SIG-M5 (cell line): Measurements from ENCODE around the gene CCN5.
"Not testable (repeated sequence)": the region's sequence is repeated elsewhere in the genome, so short reads cannot be mapped to it uniquely, and the experiment has no call there.

Source experiments
- DNase-seq: peaks from one replicate; lab custom pipeline; 2025; lab: John Stamatoyannopoulos, UW

The CCN5 gene

GRCh38 chr20:44758247-44759101 lies 43.3 kb downstream of the CCN5 start:
- no peak for DNase-seq

- no peak for DNase-seq
Observed at GRCh38 chr20:44759595-44759994, 44.4 kb downstream of the CCN5 start.

DNA sequence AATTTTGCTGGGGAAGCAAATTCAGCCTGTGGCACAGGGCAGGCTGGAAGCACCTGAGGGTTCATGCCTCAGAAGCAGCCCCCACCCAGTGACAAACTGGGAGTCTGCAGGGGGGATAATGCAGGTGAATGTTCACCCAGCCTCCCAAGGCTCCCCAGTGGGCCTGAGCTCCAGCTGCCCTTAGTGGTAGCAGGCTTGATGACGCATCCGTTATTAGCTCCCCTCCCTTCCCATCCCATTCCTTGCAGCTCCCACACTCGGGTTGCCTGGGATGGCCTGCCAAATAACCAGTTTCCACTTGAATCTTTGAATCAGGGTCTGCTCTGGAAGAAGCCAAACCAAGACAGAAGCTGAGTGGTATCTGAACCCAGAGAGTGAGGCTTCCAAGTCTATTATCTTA lies 46.3 kb downstream of the CCN5 start:
- no peak for DNase-seq

DNA sequence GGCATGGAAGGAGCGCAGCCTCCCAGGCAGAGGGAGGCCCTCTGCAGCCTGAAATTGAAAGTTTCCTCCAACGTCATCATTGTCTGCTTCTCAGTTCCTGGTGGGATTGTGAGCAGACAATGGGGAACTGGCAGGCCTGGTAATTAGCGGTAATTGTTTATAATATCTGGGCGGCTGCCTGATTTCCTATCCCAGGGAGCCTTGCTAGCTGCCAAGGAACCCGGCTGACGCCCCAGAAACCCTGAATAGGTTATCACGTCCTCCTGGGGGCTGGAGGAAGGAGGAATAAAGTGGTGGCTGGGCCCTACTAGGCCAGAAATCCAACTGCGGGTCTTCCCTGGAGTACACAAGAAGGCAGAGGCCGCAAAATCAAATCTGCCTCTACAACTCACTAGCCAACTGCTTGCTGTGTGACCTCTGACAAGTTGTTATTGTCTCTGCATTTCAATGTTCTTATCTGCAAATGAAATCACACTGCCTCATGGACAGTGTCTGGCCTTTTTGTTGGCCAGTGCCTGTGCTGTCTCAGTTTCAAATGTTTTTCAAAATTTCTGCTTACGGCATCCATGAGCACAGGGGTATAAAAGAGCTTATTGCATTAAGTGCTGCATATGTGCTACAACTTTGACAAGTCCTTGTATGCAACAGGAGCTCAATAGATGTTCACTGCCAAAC lies 47.4 kb downstream of the CCN5 start:
- DNase-seq: no peak

- not testable (repeated sequence) for DNase-seq
Observed at GRCh38 chr20:44763798-44764197, 48.6 kb downstream of the CCN5 start.

DNA sequence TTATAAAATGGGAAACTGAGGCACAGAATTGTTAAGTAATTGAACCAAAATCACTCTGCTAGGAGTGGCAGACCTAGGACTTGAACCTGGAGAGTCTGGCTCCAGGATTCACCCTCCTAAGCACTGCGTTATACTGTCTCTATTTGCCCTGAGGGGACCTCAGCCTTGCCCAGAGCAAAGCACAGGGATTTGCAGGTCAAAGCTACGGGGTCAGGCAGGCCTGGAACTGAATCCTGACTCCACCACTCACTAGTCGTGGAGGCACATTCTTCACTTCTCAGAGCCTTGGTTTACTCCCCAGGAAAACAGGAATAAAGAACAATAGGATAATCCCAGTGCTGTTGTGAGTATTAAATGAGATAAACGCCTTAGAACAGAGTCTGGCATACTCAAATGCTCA lies 49.9 kb downstream of the CCN5 start:
- no peak for DNase-seq

DNA sequence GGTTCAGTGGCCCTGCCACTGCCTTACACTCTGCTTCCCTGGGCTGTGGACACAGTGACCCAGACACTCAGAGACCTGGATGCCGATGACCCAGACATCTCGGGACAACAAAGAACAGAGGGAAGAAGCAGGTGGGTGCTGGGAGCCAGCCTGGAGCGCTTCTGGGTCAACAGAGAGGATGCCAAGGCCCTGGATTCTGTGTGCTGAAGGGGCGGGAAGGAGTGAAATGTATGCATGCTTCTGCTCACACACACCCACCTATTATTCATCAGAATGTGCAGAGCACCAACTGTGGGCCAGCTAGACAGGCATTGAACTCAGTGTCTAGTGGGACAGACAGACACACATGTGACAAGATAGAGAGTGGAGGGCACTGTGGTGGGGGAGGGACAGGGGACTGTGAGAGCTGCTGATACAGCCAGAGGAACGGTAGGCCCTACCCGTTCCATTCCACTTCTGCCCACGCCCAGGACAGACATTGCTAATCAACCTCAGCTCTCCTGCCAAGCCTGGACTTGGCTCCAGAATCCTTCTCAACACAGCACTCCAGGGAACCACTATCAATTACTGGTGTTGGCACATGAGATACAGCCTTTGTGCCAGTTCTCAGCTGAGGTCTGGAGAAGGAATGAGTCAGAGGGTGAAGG lies 50.7 kb downstream of the CCN5 start:
- no peak for DNase-seq

- DNase-seq: no peak
Observed at GRCh38 chr20:44768256-44768655, 53.1 kb downstream of the CCN5 start.

DNA sequence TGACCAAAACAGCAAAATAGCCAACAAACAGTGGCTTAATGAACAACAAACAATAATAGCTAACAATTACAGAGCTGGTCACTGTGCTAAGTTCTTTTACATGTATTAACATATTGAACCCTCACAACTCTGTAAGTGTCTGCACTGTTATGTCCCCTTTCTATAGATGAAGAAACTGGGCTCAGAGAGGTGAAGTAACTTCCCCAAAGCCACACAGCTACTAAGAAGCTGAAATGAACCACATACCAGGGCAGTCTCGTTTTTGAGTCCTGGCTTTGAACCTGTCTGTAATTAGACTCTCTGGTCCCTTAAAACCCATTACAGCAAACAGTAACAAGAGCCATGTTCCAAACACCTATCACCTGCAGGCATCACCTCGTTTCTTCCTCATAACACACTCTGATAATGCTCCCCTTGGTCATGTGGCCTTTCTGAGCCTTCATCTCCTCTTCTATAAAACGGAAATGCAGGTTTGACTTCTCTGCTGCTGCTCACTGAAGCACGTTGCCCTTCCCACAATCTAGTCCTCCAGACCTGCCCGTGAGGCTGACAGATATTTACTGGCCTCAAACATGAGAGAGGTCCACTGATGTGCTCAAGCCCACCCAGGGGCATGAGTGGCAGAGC lies 53.8 kb downstream of the CCN5 start:
- DNase-seq: no peak

- no peak for DNase-seq
Observed at GRCh38 chr20:44769481-44769863, 54.3 kb downstream of the CCN5 start.

DNA sequence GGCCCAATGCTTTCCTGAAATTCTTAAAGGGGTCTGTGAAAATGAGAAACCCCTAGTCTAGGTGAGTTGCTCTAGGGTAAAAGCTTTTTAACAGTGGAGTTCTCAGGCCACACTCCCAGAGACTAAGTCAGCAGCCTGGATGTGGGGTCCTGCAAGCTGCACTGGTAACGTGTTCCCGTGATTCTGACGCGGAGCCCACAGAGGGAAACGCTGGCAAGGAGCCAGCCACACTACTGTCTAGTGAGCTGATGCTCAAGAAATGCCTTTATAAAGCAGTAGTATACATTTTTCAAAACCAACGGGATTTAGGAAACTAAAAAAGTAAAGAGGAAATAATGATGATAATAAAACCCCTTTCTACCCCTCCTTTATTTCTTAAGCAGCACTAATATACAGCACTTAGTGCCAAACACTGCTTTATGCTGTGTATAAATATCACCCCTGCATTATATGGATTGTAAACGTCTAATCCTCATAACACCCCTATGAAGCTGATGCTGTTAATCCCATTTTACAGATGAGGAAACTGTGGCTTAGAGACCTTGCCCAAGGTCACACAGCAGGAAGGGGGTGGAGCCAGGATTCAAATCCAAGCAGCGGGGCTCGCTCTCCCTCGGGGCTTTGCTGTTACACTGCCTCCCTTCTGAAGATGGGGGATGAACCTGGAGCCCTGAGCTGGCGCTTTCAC lies 55.5 kb downstream of the CCN5 start:
- DNase-seq: no peak

DNA sequence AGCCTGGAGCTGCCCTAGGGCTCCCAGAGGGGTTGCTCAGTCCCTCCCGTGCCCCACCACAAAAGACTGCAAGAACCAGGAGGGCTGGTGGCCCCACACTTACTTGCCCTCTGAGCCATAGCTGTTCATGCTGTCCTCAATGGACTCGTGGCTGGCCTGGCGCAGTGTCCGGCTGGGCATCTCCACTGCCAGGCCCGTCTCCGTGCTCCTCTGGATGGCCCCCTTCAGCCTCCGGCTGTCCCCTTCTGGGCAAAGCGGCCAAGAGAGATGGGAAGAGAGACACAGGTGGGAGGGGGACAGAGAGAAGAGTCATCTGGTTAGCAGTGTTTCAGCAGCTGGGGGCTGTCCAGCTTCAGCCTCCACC lies 56.0 kb downstream of the CCN5 start:
- no peak for DNase-seq

DNA sequence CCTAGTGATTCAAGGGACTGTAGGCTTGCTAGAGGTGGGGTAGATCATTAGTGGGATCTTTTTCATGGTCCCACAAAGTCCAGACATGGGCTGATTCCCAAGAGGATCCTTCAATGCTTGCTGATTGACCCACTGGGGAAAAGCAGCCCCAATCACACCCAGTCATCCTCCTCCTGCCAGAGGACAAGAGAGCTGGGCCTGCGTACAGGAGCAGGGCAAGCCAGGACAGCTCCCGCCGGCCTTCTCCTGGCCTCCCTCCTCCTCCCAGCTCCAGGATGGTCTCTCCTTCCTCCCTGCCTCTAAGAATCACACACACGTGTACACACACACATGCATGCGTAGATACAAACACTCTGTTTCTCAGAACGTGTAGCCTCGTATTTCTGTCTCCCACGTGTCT lies 57.5 kb downstream of the CCN5 start:
- DNase-seq: no peak

- DNase-seq: no peak
Observed at GRCh38 chr20:44773070-44773829, 58.1 kb downstream of the CCN5 start.

GRCh38 chr20:44776980-44777379 lies 61.8 kb downstream of the CCN5 start:
- DNase-seq: no peak
